Progenitor cell of endocrine pancreas (in vitro differentiated cells): ENCODE data around the gene PNP. TPM values are rescaled to one million over a fixed set of nuclear protein-coding genes. Genes with fewer than 3 reads are reported as not detected.
A peak's percentile ranks its signal among the peaks of the same experiment; 100 is the strongest.

Experiments used
- DNase-seq: peaks from one replicate; pipeline ENCODE4 v3.0.0; 2021; ENCODE audit warnings: low spot score; ENCODE audit not compliant: unreplicated experiment
- H3K27ac Mint-ChIP-seq: 2 replicates; pipeline ENCODE4 v1.8.0; 2021; ENCODE audit warnings: mild to moderate bottlenecking, moderate library complexity, mixed read lengths
- H3K27me3 Mint-ChIP-seq: 2 replicates; pipeline ENCODE4 v1.8.0; 2021; ENCODE audit warnings: mixed read lengths
- H3K36me3 Mint-ChIP-seq: 2 replicates; pipeline ENCODE4 v1.8.0; 2022; ENCODE audit warnings: mixed read lengths; ENCODE audit not compliant: insufficient read depth
- H3K4me1 Mint-ChIP-seq: 2 replicates; pipeline ENCODE4 v1.8.0; 2021; ENCODE audit warnings: low read depth, mixed read lengths
- H3K4me3 Mint-ChIP-seq: 2 replicates; pipeline ENCODE4 v1.8.0; 2021; ENCODE audit warnings: low read depth, mild to moderate bottlenecking, moderate library complexity, mixed read lengths
- H3K9me3 Mint-ChIP-seq: 2 replicates; pipeline ENCODE4 v1.8.0; 2021; ENCODE audit warnings: low read depth, mixed read lengths
- total RNA-seq: library from RNA; stranded (reverse); gene quantifications from 2 replicates; pipeline ENCODE4 v1.2.1, GENCODE V29; 2021
- TF ChIP-seq, protein P1 (sequence below): fragments of 200-600 bp; sonication (generic); IDR thresholded peaks from one replicate; pipeline ENCODE4 v1.5.0; 2021; ENCODE audit warnings: antibody characterized with exemption, mild to moderate bottlenecking; ENCODE audit not compliant: unreplicated experiment

Gene PNP
- total RNA-seq, 1 donor from 2014 or later = 48.9 TPM

DNA sequence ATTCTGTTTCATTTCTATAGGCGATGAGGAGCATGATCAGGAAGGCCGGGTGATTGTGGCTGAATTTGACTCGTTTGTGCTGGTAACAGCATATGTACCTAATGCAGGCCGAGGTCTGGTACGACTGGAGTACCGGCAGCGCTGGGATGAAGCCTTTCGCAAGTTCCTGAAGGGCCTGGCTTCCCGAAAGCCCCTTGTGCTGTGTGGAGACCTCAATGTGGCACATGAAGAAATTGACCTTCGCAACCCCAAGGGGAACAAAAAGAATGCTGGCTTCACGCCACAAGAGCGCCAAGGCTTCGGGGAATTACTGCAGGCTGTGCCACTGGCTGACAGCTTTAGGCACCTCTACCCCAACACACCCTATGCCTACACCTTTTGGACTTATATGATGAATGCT is 12.2 kb upstream of the PNP start:
- peaks cover 15% of the 10 kb centered on the region for H3K4me1 Mint-ChIP-seq
- peaks cover 23% of the 10 kb centered on the region for H3K36me3 Mint-ChIP-seq
- no peak overlapping the region for H3K27ac Mint-ChIP-seq
- TF ChIP-seq, protein P1, sequence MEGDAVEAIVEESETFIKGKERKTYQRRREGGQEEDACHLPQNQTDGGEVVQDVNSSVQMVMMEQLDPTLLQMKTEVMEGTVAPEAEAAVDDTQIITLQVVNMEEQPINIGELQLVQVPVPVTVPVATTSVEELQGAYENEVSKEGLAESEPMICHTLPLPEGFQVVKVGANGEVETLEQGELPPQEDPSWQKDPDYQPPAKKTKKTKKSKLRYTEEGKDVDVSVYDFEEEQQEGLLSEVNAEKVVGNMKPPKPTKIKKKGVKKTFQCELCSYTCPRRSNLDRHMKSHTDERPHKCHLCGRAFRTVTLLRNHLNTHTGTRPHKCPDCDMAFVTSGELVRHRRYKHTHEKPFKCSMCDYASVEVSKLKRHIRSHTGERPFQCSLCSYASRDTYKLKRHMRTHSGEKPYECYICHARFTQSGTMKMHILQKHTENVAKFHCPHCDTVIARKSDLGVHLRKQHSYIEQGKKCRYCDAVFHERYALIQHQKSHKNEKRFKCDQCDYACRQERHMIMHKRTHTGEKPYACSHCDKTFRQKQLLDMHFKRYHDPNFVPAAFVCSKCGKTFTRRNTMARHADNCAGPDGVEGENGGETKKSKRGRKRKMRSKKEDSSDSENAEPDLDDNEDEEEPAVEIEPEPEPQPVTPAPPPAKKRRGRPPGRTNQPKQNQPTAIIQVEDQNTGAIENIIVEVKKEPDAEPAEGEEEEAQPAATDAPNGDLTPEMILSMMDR = no peak
- H3K9me3 Mint-ChIP-seq = peaks cover 4% of the 10 kb centered on the region
- H3K4me3 Mint-ChIP-seq = no peak overlapping the region
- H3K27me3 Mint-ChIP-seq = no peaks in the 10 kb centered on the region
- DNase-seq = no peak

DNA sequence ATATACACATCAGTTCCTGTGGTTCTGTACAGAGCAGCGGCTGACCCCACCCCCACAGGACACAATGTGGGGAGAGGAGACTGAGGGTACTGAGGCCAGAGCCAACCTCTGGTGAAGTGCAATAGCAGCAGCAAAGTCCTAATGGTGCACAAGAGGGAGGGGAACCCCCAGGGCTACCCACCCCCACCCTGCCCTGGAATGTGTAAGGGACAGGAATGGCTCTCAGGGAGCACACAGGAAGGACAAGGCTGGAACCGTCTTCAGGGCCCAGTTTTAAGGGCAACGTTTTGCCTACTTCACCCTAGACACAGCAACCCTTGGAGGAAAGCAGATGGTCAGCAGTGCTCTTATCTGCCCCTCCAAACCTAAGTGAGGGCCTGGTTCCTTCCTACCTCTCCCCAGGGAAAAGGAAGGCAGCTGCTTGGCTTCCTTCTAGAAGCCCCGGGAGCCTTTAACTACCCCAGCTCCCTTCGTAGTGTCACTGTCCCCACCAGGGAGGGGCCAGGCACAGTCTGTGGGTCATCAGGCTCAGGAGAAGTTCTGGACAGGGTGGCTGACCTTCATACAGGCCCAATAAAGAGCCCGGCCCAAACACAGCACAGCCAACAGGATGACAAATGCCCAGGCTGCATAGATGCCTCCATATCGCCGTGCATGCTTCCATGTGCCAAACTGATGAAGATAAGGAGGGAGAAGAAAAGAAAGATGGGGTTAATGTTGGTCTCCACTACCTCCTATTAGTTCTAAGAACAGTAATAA is 11.0 kb upstream of the PNP start:
- peaks cover 20% of the 10 kb centered on the region for H3K36me3 Mint-ChIP-seq
- TF ChIP-seq, protein P1 = no peak
- H3K4me3 Mint-ChIP-seq = no peak overlapping the region
- DNase-seq = no peak
- H3K27ac Mint-ChIP-seq = peak overlapping the region; percentile 53
- H3K4me1 Mint-ChIP-seq = peaks cover 15% of the 10 kb centered on the region
- H3K9me3 Mint-ChIP-seq = peaks cover 7% of the 10 kb centered on the region
- no peaks in the 10 kb centered on the region for H3K27me3 Mint-ChIP-seq

DNA sequence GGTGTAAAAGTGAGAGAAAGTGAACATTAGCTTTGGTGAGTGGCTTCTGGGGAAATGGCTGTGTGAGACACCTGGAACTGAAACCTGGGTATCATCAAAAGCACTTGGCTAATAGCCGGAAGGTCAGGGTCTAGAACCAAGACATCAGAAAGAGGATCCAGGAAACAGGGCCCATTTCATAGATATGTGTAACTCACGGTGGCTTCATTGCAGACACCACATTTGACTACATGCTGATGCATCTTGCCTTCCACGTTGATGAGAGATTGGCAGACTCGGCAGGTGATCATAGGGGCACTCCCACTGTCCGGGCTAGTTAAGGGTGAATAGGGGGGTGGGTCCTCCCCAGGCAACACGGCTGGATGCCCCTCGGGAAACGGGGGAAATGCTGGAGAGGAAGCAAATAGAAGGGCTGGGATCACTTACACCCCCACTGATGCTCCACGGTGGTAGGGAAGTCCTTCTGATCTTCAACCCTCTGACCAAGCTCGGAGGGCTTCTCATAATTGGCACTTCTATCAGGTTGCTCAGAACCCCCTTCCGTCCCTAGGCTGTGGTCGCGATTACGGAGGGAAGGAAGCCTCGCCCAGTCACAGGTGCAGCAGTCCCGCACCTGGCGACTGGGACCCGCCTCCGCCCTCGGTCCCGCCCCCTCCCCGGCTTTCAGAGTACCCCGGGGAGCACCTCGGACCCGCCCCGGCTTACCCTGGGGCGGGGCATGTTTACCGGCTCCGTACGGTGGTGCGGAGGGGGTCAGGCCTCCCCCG is 8.6 kb upstream of the PNP start:
- Mint-ChIP-seq H3K4me1 (peaks cover 15% of the 10 kb centered on the region), H3K27ac (peak overlapping the region; percentile 93), H3K9me3 (peaks cover 7% of the 10 kb centered on the region), H3K4me3 (peak overlapping the region; percentile 89), H3K36me3 (peaks cover 20% of the 10 kb centered on the region), H3K27me3 (no peaks in the 10 kb centered on the region)
- TF ChIP-seq, protein P1 = no peak
- DNase-seq = peak; percentile 59

DNA sequence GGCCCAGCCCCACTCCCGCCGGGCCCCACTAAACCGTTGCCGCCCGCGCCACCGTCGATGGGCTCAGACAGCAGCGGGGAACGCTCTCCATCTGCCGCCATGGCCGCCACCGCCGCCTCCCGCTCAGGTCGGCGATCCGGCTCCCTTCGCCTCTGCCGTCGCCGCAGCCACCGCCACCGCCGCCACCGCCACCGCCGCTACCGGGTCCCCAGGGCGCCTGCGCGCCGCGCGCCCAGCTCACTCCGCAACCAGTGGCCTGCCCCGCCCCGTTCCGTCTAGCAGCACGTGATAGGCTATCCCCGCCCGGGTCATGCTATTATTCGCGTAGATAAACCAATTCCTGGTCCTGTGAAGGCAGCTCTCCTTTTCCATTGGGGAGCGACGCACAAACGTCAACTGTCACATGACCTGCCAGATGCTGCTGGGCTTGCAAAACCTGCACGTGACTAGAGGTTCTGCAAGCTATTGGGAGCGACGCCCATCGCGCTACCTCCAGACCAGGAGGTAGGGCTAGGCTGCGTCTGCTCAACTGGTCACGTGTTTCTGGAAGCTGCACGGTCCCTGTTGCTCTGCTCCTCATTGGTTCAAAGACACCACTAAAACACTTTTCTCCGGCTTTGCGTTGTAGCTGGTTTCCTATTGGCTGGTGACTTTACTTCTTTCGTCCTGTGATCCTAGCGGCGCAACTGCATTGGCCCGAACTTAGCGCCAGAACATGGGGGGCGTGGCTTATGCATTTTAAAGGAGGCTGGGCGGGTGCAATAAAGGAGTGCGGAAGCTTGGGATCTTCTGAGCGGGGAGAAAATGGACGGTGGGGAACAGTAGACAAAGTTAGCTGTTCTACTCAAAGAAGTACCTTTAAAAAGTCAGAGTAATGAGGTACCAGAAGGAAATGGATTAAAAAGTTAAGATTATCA is 7.7 kb upstream of the PNP start, which contains the start of gene PIP4P1:
Gene PIP4P1 (minus strand): TSS at position 210 of the 917 bp plus-strand sequence. CDS start 109 bp downstream, at position 101.
- peaks cover 7% of the 10 kb centered on the region for H3K9me3 Mint-ChIP-seq
- DNase-seq = peak; percentile 97
- no peaks in the 10 kb centered on the region for H3K27me3 Mint-ChIP-seq
- H3K36me3 Mint-ChIP-seq = peaks cover 20% of the 10 kb centered on the region
- H3K4me1 Mint-ChIP-seq = peaks cover 15% of the 10 kb centered on the region
- peak within 1 kb of the TSS; percentile 89 for H3K4me3 Mint-ChIP-seq
- TF ChIP-seq, protein P1 = no peak
- peak within 1 kb of the TSS; percentile 96 for H3K27ac Mint-ChIP-seq
